Thymus (tissue), 11 donors: ENCODE data around the gene PACRG. TPM values are rescaled to one million over a fixed set of nuclear protein-coding genes. Genes with fewer than 3 reads are reported as not detected.

ENCODE experiments used
- DNase-seq, 9 donors: peaks; one replicate each; pipeline ENCODE4 v3.0.0-alpha.2; 2013; ENCODE audit warnings: low spot score in 9 of 9, low read depth in 6 of 9, missing footprints in 1 of 9
- H3K27ac ChIP-seq, 2 donors: one replicate each; pipeline ENCODE4 v1.5.1; 2013; ENCODE audit warnings: control low read depth in 1 of 2, low read depth in 1 of 2, low read length in 1 of 2, mild to moderate bottlenecking in 1 of 2, moderate library complexity in 1 of 2
- H3K27me3 ChIP-seq, 2 donors: one replicate each; pipeline ENCODE4 v1.5.1; 2013; ENCODE audit warnings: low read length in 1 of 2; ENCODE audit not compliant: control insufficient read depth in 2 of 2, insufficient read depth in 1 of 2
- H3K36me3 ChIP-seq, 2 donors: one replicate each; pipeline ENCODE4 v1.5.1; 2013; ENCODE audit warnings: low read length in 1 of 2, mild to moderate bottlenecking in 1 of 2, moderate library complexity in 1 of 2; ENCODE audit not compliant: control insufficient read depth in 2 of 2, insufficient read depth in 2 of 2
- H3K4me1 ChIP-seq, 2 donors: one replicate each; pipeline ENCODE4 v1.5.1; 2013; ENCODE audit warnings: low read length in 2 of 2; ENCODE audit not compliant: control insufficient read depth in 2 of 2, insufficient read depth in 2 of 2
- H3K4me3 ChIP-seq, 2 donors: one replicate each; pipeline ENCODE4 v1.5.1; 2013; ENCODE audit warnings: low read length in 2 of 2, control low read depth in 1 of 2, mild to moderate bottlenecking in 1 of 2
- H3K9me3 ChIP-seq, 2 donors: one replicate each; pipeline ENCODE4 v1.5.1; 2013; ENCODE audit warnings: low read length in 1 of 2, mild to moderate bottlenecking in 1 of 2; ENCODE audit not compliant: control insufficient read depth in 2 of 2, insufficient read depth in 1 of 2
- WGBS: extraction: QIAGEN DNeasy Blood & Tissue Kit; methylation state at CpG from one replicate; pipeline ENCODE4 v1.1.7; 2013; 5-methylcytosine and 5-hydroxymethylcytosine counted together
- polyA plus RNA-seq: library from polyadenylated mRNA; stranded (reverse); fragments of 200-250 nt; gene quantifications from one replicate; pipeline ENCODE4 v1.2.3, GENCODE V29; 2013
- total RNA-seq: library from RNA; stranded (reverse); fragments of 120-200 nt; gene quantifications from one replicate; pipeline ENCODE4 v1.2.4, GENCODE V29; 2013
- donor health status: healthy.

Gene PACRG
- total and polyA plus RNA-seq, 2 donors = 0.42 to 0.62 TPM

DNA sequence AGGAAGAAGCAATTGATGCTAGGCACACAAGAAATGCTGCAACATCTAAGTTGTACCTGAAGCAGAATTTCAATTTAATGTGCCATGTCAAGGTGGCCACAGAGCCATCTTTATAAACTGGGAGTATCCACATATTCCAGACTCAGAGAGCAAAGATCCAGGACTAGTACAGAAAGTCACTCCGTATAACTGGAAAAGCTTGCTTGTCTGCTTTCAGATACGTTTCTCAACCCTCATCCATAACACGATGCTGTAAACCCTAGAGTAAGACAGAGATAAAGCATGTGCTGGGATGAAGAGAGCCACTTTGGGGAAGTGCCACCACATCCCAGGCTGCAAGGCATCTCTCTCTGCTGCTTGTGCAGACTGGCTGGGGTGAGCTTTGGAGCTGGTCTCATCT is 134.7 kb downstream of the PACRG start:
- Histone ChIP-seq H3K36me3 (no peaks in the 10 kb centered on the region), H3K4me3 (no peak overlapping the region), H3K4me1 (no peaks in the 10 kb centered on the region), H3K27ac (no peak overlapping the region), H3K9me3 (no peaks in the 10 kb centered on the region), H3K27me3 (no peaks in the 10 kb centered on the region)
- DNase-seq = no peak
- 91% methylated on average over 3 of the region's 3 CpGs for WGBS

DNA sequence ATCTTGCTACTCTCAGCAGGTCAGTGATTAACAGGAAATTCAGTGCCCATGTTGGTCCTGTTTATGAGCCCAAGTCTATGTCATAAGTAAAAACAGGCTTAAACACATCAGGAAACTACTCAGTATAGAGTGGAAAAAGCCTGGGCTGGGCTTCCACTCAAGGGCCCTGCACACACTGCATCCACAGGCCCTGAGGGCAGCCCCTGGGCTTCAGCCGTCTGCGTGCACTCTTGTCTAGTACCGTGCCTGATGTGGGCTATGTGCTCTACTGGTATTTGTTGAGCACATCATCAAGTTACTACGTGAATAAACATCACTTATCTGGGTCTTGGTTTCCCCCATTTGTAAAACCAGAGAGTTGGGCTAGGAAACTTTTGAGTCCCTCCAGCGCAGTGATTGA is 135.2 kb downstream of the PACRG start:
- Histone ChIP-seq H3K4me3 (no peak overlapping the region), H3K9me3 (no peaks in the 10 kb centered on the region), H3K36me3 (no peaks in the 10 kb centered on the region), H3K4me1 (no peaks in the 10 kb centered on the region), H3K27ac (no peak overlapping the region), H3K27me3 (no peaks in the 10 kb centered on the region)
- no peak for DNase-seq
- WGBS = 91% methylated on average over 5 of the region's 5 CpGs

DNA sequence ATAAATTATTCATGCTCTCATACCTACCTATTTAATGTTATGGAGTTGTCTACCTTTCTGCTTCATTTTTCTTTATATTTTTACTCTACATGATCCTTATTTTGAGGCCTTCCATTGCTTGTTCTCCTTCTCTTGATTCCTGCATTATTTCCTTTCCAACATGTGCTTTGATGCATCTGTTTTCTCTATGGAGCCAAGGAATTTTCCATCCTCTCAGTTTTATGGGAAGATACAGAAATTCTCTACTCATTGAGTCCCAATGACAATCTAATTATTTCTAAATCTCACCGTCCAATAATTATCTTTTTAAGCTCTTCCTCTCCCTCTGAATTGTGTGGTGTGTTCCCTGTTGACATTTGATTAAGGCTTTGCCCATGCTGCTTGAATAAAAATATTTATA is 136.0 kb downstream of the PACRG start:
- 95% methylated on average over 1 of the region's 1 CpG for WGBS
- Histone ChIP-seq H3K36me3 (no peaks in the 10 kb centered on the region), H3K9me3 (no peaks in the 10 kb centered on the region), H3K4me3 (no peak overlapping the region), H3K4me1 (no peaks in the 10 kb centered on the region), H3K27ac (no peak overlapping the region), H3K27me3 (no peaks in the 10 kb centered on the region)
- no peak for DNase-seq

DNA sequence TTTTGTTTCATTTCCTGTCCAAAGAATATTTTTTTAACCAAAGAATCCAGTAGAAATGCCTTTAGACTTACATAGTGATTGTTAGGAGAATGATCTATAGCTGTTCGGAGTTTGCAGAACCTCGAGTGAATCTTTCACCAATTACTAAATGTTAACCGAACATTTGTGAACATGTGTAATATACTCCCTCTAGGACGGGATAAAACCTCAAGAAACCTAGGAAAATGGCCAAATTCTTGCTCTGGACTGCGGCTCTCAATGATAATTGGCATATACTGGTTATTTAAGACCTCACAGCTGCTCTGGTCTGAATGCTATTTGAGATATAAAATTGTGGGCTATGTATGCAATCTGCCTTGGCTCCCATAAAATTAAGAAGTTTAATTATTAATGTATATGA is 137.1 kb downstream of the PACRG start:
- Histone ChIP-seq H3K36me3 (no peaks in the 10 kb centered on the region), H3K4me1 (no peaks in the 10 kb centered on the region), H3K4me3 (no peak overlapping the region), H3K27me3 (no peaks in the 10 kb centered on the region), H3K9me3 (no peaks in the 10 kb centered on the region), H3K27ac (no peak overlapping the region)
- DNase-seq = no peak
- WGBS = 88% methylated on average over 5 of the region's 5 CpGs

DNA sequence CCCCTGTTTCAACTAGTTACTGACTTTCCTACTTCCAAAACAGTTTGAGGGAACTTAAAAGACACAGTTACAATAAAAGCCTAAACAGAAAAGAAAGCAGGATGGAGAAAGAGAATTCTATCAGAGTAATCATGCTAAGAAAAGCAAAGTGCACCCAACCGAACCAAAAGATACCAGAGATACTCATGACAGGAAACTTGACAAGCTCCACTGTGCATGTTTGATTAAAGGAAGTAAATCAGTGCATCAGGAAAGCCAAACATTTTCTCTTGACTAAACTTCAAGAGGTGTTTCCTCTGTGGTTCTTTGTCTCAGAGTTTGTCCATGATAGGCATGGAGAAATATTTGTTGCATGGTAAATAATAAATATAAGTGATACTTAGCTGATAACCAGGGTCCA is 138.9 kb downstream of the PACRG start:
- 19% methylated on average over 1 of the region's 1 CpG for WGBS
- Histone ChIP-seq H3K36me3 (no peaks in the 10 kb centered on the region), H3K9me3 (no peaks in the 10 kb centered on the region), H3K27me3 (no peaks in the 10 kb centered on the region), H3K27ac (no peak overlapping the region), H3K4me3 (no peak overlapping the region), H3K4me1 (no peaks in the 10 kb centered on the region)
- DNase-seq = no peak

DNA sequence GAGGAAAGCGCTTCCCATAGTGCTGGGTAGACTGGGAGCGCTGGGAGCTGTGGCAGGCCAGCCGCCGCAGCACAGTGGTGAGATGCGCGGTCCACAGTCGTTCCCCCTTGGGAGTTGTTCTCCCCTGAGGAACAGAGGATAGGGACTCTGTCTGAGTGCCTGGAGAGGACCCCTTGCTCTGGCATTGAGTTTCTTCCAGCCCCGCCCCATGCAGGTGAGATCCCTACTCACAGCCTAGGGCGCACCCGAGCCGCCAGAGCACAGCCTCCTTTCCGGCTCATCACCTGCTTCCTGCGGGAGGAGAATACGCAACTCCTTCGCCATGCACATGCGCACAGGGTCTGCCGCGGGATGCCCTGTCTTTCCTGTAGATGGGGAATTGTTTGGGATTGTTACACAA is 140.6 kb downstream of the PACRG start:
- H3K36me3 ChIP-seq = no peaks in the 10 kb centered on the region
- 91% methylated on average over 18 of the region's 18 CpGs for WGBS
- H3K27ac ChIP-seq = no peak overlapping the region
- no peak for DNase-seq
- no peak overlapping the region for H3K4me3 ChIP-seq
- H3K27me3 ChIP-seq = no peaks in the 10 kb centered on the region
- no peaks in the 10 kb centered on the region for H3K4me1 ChIP-seq
- no peaks in the 10 kb centered on the region for H3K9me3 ChIP-seq

DNA sequence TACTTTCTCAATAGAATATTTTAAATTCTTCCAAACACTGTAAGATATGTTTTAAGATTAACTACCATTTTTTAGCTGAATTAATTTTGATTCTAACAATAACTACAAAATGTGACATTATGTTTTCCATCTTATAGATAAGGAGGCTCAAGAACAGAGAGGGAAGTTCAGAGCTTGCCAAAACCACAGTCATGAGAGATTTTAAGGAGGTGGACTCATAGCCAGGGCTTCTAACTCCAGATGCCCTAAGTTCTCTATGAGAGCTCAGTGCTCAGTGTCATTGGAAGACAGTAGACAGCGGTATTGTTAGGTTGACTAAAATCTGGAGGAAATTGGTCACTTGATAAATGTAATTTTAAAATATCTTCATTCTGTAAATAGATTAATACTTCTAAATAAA is 144.2 kb downstream of the PACRG start:
- Histone ChIP-seq H3K4me3 (no peak overlapping the region), H3K27me3 (no peaks in the 10 kb centered on the region), H3K9me3 (no peaks in the 10 kb centered on the region), H3K36me3 (no peaks in the 10 kb centered on the region), H3K27ac (no peak overlapping the region), H3K4me1 (no peaks in the 10 kb centered on the region)
- DNase-seq = no peak
- 97% methylated on average over 1 of the region's 1 CpG for WGBS

DNA sequence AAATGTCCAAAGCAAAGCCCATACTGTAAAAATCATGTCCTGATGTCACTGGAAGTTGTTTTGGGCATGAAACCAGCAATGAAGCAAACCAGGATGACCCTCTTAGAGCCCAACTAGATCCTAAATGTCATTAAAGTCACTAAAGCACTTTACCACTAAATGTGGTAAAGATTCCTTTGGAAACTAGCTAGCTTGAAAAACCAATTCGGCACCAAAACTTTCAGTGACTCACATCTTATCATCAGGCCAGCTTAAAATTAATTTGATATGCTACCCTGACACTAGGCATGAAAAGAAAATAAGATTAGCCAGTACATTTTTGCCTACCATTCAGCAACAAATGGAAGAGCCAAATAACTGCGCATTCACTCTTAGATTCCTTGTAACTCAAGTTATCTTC is 145.8 kb downstream of the PACRG start:
- H3K4me3 ChIP-seq = no peak overlapping the region
- no peaks in the 10 kb centered on the region for H3K9me3 ChIP-seq
- WGBS = 91% methylated on average over 2 of the region's 2 CpGs
- no peaks in the 10 kb centered on the region for H3K4me1 ChIP-seq
- H3K27ac ChIP-seq = no peak overlapping the region
- no peak for DNase-seq
- no peaks in the 10 kb centered on the region for H3K36me3 ChIP-seq
- H3K27me3 ChIP-seq = no peaks in the 10 kb centered on the region

DNA sequence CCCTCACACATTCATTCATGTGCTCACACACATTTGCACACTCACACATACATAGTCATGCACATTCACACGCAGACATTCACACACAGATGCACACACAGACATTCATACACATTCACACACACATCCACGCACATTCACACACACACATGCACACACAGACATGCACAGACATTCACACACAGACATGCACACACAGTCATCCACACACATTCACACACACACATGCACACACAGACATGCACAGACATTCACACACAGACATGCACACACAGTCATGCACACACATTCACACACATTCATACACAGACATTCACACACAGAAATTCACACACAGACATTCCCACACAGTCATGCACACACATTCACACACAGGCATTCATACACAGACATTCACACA is 147.3 kb downstream of the PACRG start:
- Histone ChIP-seq H3K9me3 (no peaks in the 10 kb centered on the region), H3K27ac (no peak overlapping the region)
- 96% methylated on average over 2 of the region's 2 CpGs for WGBS

More for the DNA sequence above, 147.3 kb downstream of the PACRG start:
- no peak for DNase-seq
- Histone ChIP-seq H3K27me3 (no peaks in the 10 kb centered on the region), H3K4me3 (no peak overlapping the region), H3K36me3 (no peaks in the 10 kb centered on the region), H3K4me1 (no peaks in the 10 kb centered on the region)
